ENCODE results near the gene LRRC32. TPM values are rescaled to one million over a fixed set of nuclear protein-coding genes. Genes with fewer than 3 reads are reported as not detected.
A peak's percentile ranks its signal among the peaks of the same experiment; 100 is the strongest.

LRRC32 gene
- polyA plus RNA-seq, 2 donors = 8.1 to 8.5 TPM

- no peak overlapping the region for H3K27ac ChIP-seq (ENCODE audit: low read depth in 2 of 2, low read length in 1 of 2)
- WGBS, 2 donors = 89 to 91% methylated on average over 28 of the region's 28 CpGs
- peaks cover 0 to 3% of the 10 kb centered on the region in 2 donors for H3K4me1 ChIP-seq (ENCODE audit: control insufficient read depth in 2 of 2, insufficient read depth in 2 of 2, low read length in 1 of 2)
Measured at GRCh38 chr11:76659672-76660532, 10.6 kb downstream of the LRRC32 start.

GRCh38 chr11:76658651-76659650 is 11.6 kb downstream of the LRRC32 start:
- H3K9me3 ChIP-seq (ENCODE audit: control insufficient read depth in 2 of 2, insufficient read depth in 1 of 2, low read depth in 1 of 2, low read length in 1 of 2) = peaks cover 0 to 3% of the 10 kb centered on the region in 2 donors
- H3K4me3 ChIP-seq (ENCODE audit: low read depth in 1 of 2, low read length in 2 of 2) = no peak overlapping the region
- peaks cover 0 to 3% of the 10 kb centered on the region in 2 donors for H3K4me1 ChIP-seq (ENCODE audit: control insufficient read depth in 2 of 2, insufficient read depth in 2 of 2, low read length in 1 of 2)
- WGBS, 2 donors = 79 to 80% methylated on average over 23 to 25 of the region's 25 CpGs
- H3K27me3 ChIP-seq (ENCODE audit: control insufficient read depth in 1 of 2, insufficient read depth in 2 of 2, low read length in 2 of 2) = no peaks in the 10 kb centered on the region
- peaks cover 0 to 4% of the 10 kb centered on the region in 2 donors for H3K36me3 ChIP-seq (ENCODE audit: control insufficient read depth in 2 of 2, insufficient read depth in 2 of 2, low read length in 1 of 2)
- no peak overlapping the region for H3K27ac ChIP-seq (ENCODE audit: low read depth in 2 of 2, low read length in 1 of 2)

More at GRCh38 chr11:76659672-76660532, 10.6 kb downstream of the LRRC32 start:
- peaks cover 0 to 3% of the 10 kb centered on the region in 2 donors for H3K9me3 ChIP-seq (ENCODE audit: control insufficient read depth in 2 of 2, insufficient read depth in 1 of 2, low read depth in 1 of 2, low read length in 1 of 2)
- H3K4me3 ChIP-seq (ENCODE audit: low read depth in 1 of 2, low read length in 2 of 2) = no peak overlapping the region
- H3K36me3 ChIP-seq (ENCODE audit: control insufficient read depth in 2 of 2, insufficient read depth in 2 of 2, low read length in 1 of 2) = peaks cover 0 to 4% of the 10 kb centered on the region in 2 donors
- H3K27me3 ChIP-seq (ENCODE audit: control insufficient read depth in 1 of 2, insufficient read depth in 2 of 2, low read length in 2 of 2) = no peaks in the 10 kb centered on the region

GRCh38 chr11:76658231-76658630 is 12.3 kb downstream of the LRRC32 start:
- H3K4me1 ChIP-seq (ENCODE audit: control insufficient read depth in 2 of 2, insufficient read depth in 2 of 2, low read length in 1 of 2) = peaks cover 0 to 3% of the 10 kb centered on the region in 2 donors
- no peaks in the 10 kb centered on the region for H3K27me3 ChIP-seq (ENCODE audit: control insufficient read depth in 1 of 2, insufficient read depth in 2 of 2, low read length in 2 of 2)
- WGBS, 2 donors = 58 to 72% methylated on average over 3 of the region's 3 CpGs

GRCh38 chr11:76657187-76658170 is 13.1 kb downstream of the LRRC32 start:
- WGBS, 2 donors = 77 to 79% methylated on average over 14 of the region's 14 CpGs

More at GRCh38 chr11:76658231-76658630, 12.3 kb downstream of the LRRC32 start:
- Histone ChIP-seq H3K4me3 (ENCODE audit: low read depth in 1 of 2, low read length in 2 of 2) (no peak overlapping the region), H3K36me3 (ENCODE audit: control insufficient read depth in 2 of 2, insufficient read depth in 2 of 2, low read length in 1 of 2) (peaks cover 0 to 4% of the 10 kb centered on the region in 2 donors), H3K27ac (ENCODE audit: low read depth in 2 of 2, low read length in 1 of 2) (no peak overlapping the region), H3K9me3 (ENCODE audit: control insufficient read depth in 2 of 2, insufficient read depth in 1 of 2, low read depth in 1 of 2, low read length in 1 of 2) (peaks cover 0 to 3% of the 10 kb centered on the region in 2 donors)

GRCh38 chr11:76656571-76657081 is 13.9 kb downstream of the LRRC32 start:
- H3K4me3 ChIP-seq (ENCODE audit: low read depth in 1 of 2, low read length in 2 of 2) = no peak overlapping the region
- H3K27ac ChIP-seq (ENCODE audit: low read depth in 2 of 2, low read length in 1 of 2) = no peak overlapping the region
- peaks cover 0 to 3% of the 10 kb centered on the region in 2 donors for H3K9me3 ChIP-seq (ENCODE audit: control insufficient read depth in 2 of 2, insufficient read depth in 1 of 2, low read depth in 1 of 2, low read length in 1 of 2)
- H3K27me3 ChIP-seq (ENCODE audit: control insufficient read depth in 1 of 2, insufficient read depth in 2 of 2, low read length in 2 of 2) = no peaks in the 10 kb centered on the region
- 48 to 51% methylated on average over 7 of the region's 7 CpGs for WGBS, 2 donors
- peaks cover 0 to 4% of the 10 kb centered on the region in 2 donors for H3K36me3 ChIP-seq (ENCODE audit: control insufficient read depth in 2 of 2, insufficient read depth in 2 of 2, low read length in 1 of 2)
- peaks cover 0 to 3% of the 10 kb centered on the region in 2 donors for H3K4me1 ChIP-seq (ENCODE audit: control insufficient read depth in 2 of 2, insufficient read depth in 2 of 2, low read length in 1 of 2)

More at GRCh38 chr11:76657187-76658170, 13.1 kb downstream of the LRRC32 start:
- peaks cover 0 to 3% of the 10 kb centered on the region in 2 donors for H3K9me3 ChIP-seq (ENCODE audit: control insufficient read depth in 2 of 2, insufficient read depth in 1 of 2, low read depth in 1 of 2, low read length in 1 of 2)
- H3K27me3 ChIP-seq (ENCODE audit: control insufficient read depth in 1 of 2, insufficient read depth in 2 of 2, low read length in 2 of 2) = no peaks in the 10 kb centered on the region
- H3K4me1 ChIP-seq (ENCODE audit: control insufficient read depth in 2 of 2, insufficient read depth in 2 of 2, low read length in 1 of 2) = peaks cover 0 to 3% of the 10 kb centered on the region in 2 donors
- H3K27ac ChIP-seq (ENCODE audit: low read depth in 2 of 2, low read length in 1 of 2) = no peak overlapping the region
- peaks cover 0 to 4% of the 10 kb centered on the region in 2 donors for H3K36me3 ChIP-seq (ENCODE audit: control insufficient read depth in 2 of 2, insufficient read depth in 2 of 2, low read length in 1 of 2)
- no peak overlapping the region for H3K4me3 ChIP-seq (ENCODE audit: low read depth in 1 of 2, low read length in 2 of 2)

- H3K36me3 ChIP-seq (ENCODE audit: control insufficient read depth in 2 of 2, insufficient read depth in 2 of 2, low read length in 1 of 2) = peaks cover 0 to 4% of the 10 kb centered on the region in 2 donors
- H3K27ac ChIP-seq (ENCODE audit: low read depth in 2 of 2, low read length in 1 of 2) = peak overlapping the region in 1 of 2 donors; percentile 10
- WGBS, 2 donors = 70 to 79% methylated on average over 8 of the region's 8 CpGs
- H3K27me3 ChIP-seq (ENCODE audit: control insufficient read depth in 1 of 2, insufficient read depth in 2 of 2, low read length in 2 of 2) = no peaks in the 10 kb centered on the region
- no peak overlapping the region for H3K4me3 ChIP-seq (ENCODE audit: low read depth in 1 of 2, low read length in 2 of 2)
- H3K4me1 ChIP-seq (ENCODE audit: control insufficient read depth in 2 of 2, insufficient read depth in 2 of 2, low read length in 1 of 2) = peaks cover 0 to 3% of the 10 kb centered on the region in 2 donors
- peaks cover 0 to 3% of the 10 kb centered on the region in 2 donors for H3K9me3 ChIP-seq (ENCODE audit: control insufficient read depth in 2 of 2, insufficient read depth in 1 of 2, low read depth in 1 of 2, low read length in 1 of 2)
Measured at GRCh38 chr11:76656050-76656531, 14.5 kb downstream of the LRRC32 start.

GRCh38 chr11:76655501-76656049 is 15.0 kb downstream of the LRRC32 start:
- Histone ChIP-seq H3K4me3 (ENCODE audit: low read depth in 1 of 2, low read length in 2 of 2) (no peak overlapping the region), H3K27me3 (ENCODE audit: control insufficient read depth in 1 of 2, insufficient read depth in 2 of 2, low read length in 2 of 2) (no peaks in the 10 kb centered on the region), H3K36me3 (ENCODE audit: control insufficient read depth in 2 of 2, insufficient read depth in 2 of 2, low read length in 1 of 2) (peaks cover 0 to 2% of the 10 kb centered on the region in 2 donors), H3K27ac (ENCODE audit: low read depth in 2 of 2, low read length in 1 of 2) (peak overlapping the region in 1 of 2 donors; percentile 10), H3K4me1 (ENCODE audit: control insufficient read depth in 2 of 2, insufficient read depth in 2 of 2, low read length in 1 of 2) (no peaks in the 10 kb centered on the region), H3K9me3 (ENCODE audit: control insufficient read depth in 2 of 2, insufficient read depth in 1 of 2, low read depth in 1 of 2, low read length in 1 of 2) (no peaks in the 10 kb centered on the region)
- 76 to 78% methylated on average over 15 of the region's 15 CpGs for WGBS, 2 donors

GRCh38 chr11:76654980-76655379 is 15.6 kb downstream of the LRRC32 start:
- no peaks in the 10 kb centered on the region for H3K4me1 ChIP-seq (ENCODE audit: control insufficient read depth in 2 of 2, insufficient read depth in 2 of 2, low read length in 1 of 2)

More at GRCh38 chr11:76654980-76655379, 15.6 kb downstream of the LRRC32 start:
- WGBS, 2 donors = 90 to 93% methylated on average over 4 of the region's 4 CpGs
- Histone ChIP-seq H3K27ac (ENCODE audit: low read depth in 2 of 2, low read length in 1 of 2) (peak overlapping the region; percentile 1 to 53), H3K27me3 (ENCODE audit: control insufficient read depth in 1 of 2, insufficient read depth in 2 of 2, low read length in 2 of 2) (no peaks in the 10 kb centered on the region), H3K9me3 (ENCODE audit: control insufficient read depth in 2 of 2, insufficient read depth in 1 of 2, low read depth in 1 of 2, low read length in 1 of 2) (no peaks in the 10 kb centered on the region), H3K36me3 (ENCODE audit: control insufficient read depth in 2 of 2, insufficient read depth in 2 of 2, low read length in 1 of 2) (no peaks in the 10 kb centered on the region), H3K4me3 (ENCODE audit: low read depth in 1 of 2, low read length in 2 of 2) (no peak overlapping the region)
